HG02642 (cell line): ENCODE results near the gene ANO8.
"Not testable (repeated sequence)": the region's sequence is repeated elsewhere in the genome, so short reads cannot be mapped to it uniquely, and the experiment has no call there.

ENCODE experiments used
- ATAC-seq: cut with Tn5 transposase; IDR thresholded peaks from one replicate; pipeline ENCODE4 v1.9.1; 2021; ENCODE audit warnings: mild to moderate bottlenecking; ENCODE audit not compliant: unreplicated experiment, poor library complexity

The ANO8 gene

DNA sequence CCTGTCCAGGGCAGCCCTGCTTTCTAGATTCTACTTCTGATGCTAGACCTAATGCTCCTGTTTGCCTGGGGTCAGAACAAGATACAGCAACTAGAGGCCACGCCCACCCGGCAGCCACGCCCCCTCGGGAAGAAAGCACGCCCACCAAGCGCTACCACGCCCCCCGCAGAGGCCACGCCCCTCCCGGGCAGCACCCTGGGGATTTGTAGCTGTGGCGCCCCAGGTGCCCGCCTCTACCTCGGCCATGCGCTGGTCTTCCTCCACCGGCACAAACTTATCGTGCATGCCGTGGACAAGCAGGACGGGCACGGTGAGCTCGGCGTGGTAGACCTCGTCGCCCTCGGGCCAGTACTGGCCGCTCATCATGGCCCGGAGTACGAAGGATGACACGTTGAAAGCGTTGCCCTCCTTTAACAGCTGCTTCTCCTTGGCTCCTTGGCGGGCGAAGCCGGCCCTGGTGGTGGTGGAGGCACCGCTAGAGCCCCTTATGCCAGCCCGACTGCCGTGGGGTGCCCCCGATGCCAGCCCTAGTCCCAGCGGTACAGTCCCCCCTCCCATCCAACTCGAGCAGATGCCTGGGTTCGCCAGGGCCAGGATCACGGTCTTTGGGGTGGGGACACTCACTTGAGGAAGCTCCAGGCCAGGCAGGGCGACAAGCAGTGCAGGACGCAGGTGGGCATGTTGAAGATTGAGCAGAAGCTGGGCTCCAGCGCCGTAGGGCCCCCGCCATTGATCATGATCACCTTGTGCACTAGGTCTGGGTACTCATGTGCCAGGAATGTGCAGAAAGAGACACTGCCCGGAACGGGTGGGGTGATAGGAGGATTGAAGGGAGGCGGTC lies 40.4 kb downstream of the ANO8 start:
- ATAC-seq: no peak

DNA sequence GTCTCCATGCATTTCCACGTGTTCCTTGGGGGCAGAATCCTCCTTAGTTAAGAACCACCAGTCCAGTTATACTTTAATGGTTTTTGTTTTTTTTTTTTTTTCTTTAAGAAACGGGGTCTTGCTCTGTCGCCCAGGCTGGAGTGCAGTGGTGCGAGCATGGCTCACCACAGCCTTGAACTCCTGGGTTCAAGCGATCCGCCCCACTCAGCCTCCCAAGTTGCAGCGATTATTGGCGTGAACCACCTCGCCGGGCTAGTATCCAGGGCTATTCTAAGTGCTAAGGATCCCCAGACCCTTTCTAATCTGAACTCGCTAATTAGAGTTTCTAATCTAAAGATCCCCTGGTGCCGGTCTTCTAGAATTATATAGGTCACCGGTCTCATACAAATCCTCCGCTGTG lies 41.0 kb downstream of the ANO8 start:
- no peak for ATAC-seq

DNA sequence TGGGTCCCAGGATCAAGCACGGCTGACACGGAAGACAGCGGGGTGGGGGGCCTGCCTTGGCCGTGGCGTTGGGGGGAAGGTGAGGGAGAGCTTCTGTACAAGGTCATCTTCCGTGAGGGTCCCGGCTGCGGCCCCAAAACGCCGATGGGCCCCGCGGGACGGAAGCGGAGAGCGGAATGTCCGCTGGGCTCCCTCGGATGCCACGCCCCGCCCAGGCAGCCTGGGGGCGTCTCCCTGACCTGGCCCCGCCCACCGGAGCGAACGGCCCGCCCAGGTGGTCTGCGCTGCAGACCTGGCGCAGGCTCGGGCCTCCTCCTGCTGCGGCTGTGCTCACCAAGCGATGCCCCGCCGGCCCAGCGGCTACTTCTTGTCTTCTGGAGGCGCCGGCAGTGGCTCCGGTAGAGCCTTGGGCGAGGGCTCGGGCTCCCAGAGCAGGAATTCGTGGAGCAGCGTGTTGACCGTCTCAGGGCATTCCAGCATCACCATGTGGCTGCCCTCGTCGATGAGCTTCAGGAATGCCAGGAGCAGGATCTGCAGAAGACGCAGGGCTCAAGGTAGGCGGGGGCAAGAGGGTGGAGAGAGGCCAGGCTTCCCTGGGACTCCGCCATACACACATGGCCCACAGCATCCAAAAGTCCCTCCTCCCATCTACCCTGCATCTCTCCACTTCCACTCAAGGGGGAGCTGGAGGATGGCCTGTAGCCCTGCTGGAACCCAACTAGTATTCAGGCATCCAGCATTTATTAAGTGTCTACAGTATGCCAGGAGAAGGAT lies 42.2 kb downstream of the ANO8 start:
- ATAC-seq: peak; percentile 78

DNA sequence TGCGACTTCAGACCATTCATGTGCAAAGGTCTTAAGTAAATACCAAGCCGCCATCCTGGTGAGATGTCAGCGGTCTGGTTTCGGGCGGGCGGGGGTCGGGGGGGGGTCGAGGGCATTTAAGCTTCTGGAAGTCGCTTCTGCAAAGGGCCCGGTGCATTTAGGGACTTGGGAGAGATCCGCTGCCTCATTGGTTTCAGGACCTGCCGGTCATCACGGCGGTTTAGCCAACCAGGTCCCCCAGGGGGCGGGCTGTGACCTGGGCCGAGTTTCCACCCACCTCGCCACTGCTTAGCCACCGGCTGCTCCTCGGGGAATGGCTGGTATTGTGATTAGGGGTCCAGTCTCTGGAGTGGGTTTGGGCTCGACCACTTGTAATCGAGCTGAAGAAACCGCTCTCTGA lies 45.2 kb downstream of the ANO8 start:
- ATAC-seq: peak; percentile 44

DNA sequence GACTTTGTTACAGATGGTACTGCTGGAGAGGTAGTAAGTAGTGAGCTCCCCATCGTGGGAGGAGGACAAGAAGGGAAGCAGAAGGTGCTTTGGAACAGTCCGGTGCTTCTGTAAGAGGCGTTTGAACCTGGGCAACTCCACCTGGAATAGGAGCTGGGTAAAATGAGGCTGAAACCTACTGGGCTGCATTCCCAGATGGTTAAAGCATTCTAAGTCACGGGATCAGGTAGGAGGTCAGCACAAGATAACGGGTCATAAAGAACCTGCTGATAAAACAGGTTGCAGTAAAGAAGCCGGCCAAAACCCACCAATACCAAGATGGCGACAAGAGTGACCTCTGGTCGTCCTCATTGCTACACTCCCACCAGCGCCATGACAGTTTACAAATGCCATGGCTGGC lies 47.9 kb downstream of the ANO8 start:
- no peak for ATAC-seq

DNA sequence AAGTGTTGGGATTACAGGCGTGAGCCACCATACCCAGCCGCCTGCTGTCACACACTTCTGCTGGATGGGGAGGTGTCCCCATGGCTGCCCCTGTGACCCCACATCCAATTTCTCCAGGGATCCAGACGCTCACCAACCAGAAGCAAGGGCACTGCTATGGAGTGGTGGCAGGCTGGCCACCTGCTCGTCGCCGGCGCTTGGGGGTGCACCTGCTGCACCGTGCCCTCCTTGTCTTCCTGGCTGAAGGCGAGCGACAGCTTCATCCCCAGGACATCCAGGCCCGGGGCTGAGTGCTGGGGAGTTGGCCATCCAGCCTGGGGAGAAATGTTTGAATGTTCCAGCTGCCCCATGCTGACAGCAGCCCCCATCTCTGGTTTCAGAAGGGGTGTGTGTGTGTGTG lies 48.4 kb downstream of the ANO8 start:
- no peak for ATAC-seq

DNA sequence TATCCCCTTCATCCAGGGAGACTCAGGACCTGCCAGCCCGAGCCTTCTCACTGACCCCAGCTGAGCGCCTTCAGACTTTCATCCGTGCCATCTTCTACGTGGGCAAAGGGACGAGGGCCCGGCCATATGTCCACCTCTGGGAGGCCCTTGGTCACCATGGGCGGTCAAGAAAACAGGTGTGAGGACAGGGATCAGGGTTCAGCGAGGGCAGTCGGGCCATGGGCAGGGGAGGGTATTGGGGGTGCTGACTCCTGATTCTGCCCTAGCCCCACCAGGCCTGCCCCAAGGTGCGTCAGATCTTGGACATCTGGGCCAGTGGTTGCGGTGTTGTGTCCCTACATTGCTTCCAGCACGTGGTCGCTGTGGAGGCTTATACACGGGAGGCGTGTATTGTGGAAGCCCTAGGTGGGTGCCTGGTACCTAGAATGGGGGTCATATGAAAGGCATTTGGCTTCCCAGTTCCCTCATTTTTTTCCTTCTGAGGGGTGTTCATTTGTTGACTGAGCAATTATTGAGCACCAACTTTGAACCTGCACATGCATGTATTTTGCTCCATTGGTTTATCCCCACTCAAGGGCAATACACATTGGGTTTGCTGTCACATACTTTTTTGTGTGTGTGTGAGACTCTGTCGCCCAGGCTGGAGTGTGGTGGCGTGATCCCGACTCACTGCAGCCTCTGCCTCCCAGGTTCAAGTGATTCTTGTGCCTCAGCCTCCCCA lies 49.1 kb downstream of the ANO8 start:
- ATAC-seq: no peak

DNA sequence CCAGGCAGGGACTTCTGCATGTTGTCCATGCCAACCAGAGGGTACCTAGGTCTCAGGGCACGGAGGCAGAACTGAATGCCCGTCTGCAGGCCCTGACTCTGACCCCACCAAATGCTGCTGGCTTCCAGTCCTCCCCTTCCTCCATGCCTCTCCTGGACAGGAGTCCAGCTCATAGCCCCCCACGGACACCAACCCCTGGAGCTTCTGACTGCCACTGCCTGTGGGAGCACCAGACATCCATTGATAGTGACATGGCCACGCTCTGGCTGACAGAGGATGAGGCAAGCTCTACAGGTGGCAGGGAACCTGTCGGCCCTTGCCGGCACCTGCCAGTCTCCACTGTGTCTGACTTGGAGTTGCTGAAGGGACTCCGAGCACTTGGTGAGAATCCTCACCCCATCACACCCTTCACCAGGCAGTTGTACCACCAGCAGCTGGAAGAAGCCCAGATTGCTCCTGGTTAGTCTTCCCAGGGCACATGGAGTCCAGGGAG lies 51.1 kb downstream of the ANO8 start:
- ATAC-seq: no peak

DNA sequence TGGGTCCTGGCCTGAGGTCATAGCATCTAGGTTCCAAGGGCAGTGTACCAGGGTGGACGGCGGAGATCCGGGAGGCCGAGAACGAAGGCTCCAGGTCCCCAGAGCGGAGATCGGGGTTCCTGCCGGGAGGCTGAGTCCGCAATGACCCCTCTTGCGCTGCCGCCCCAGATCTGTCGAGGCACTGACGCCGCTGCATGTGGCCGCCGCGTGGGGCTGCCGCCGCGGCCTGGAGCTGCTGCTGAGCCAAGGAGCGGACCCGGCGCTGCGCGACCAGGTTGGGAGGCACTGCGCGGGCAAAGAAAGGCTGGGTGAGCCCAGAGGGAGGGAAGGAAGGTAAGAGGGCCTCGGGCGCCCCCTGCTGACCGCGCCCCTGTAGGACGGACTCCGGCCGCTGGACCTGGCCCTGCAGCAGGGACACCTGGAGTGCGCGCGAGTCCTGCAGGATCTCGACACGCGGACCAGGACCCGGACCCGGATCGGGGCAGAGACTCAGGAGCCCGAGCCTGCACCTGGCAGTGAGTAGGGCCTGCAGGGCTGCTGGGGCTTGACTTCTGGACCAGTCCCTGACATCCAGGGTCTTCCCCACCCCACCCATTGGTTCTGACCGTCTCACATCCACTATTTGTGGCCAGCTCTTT lies 52.0 kb downstream of the ANO8 start:
- no peak for ATAC-seq

DNA sequence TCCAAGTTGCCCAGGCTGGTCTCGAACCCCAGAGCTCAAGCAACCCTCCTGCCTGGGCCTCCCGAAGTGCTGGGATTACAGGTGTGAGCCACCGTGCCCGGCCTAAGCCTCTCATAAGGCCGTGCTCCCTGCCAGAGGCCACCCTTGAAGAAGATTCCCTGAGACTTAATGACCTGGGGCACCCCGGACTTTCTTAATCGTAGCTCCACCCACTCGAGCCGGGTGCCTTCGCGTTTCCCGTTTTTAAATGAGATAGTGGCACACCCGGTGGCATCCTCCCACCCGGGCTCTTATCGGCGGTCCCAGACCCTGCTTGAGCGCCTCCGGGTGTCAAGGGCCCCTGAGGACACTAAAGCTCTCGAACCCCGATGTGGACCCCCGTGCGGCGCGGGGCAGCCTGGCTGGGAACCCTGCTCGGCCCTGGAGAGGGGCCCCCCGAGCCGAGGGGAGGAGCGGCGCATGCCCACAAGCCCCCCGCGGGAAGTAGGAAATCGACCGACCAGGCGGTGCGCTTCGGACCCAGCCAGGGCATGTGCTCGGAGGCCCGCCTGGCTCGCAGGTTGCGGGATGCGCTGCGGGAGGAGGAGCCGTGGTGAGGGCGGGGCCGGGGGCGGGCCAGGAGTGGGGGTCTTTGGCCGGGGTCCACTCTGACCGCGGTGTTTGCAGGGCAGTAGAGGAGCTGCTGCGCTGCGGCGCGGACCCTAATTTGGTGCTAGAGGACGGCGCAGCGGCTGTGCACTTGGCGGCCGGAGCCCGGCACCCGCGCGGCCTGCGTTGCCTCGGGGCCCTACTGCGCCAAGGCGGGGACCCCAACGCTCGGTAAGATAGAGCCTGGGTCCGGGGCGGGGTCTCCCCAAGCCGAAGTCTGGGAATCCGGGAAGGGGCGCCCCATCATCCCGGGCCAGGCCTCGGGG lies 53.0 kb downstream of the ANO8 start, which contains the start of gene ANKLE1:
Gene ANKLE1 (plus strand): TSS at position 511 of the 914 bp plus-strand sequence. CDS start 20 bp downstream, at position 531.
- ATAC-seq: peak; percentile 34

DNA sequence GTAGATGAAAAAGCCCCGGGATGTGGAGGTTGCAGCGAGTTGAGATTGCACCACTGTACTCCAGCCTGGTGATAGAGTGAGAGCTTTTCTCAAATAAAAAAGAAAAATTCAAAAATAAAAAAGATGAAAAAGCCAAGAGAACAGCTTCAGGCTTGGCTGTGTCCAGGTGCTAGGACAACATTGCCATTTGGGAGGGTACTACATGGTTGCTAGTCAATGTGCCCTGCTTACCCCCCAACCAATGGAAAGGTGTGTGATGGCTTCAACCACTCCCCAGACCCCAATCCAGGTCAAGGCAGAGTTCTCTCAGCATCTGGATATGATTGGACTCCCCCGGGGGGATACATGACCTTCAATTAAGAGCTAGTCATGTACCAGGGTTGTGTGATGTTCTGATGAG lies 55.2 kb downstream of the ANO8 start:
- ATAC-seq: no peak

DNA sequence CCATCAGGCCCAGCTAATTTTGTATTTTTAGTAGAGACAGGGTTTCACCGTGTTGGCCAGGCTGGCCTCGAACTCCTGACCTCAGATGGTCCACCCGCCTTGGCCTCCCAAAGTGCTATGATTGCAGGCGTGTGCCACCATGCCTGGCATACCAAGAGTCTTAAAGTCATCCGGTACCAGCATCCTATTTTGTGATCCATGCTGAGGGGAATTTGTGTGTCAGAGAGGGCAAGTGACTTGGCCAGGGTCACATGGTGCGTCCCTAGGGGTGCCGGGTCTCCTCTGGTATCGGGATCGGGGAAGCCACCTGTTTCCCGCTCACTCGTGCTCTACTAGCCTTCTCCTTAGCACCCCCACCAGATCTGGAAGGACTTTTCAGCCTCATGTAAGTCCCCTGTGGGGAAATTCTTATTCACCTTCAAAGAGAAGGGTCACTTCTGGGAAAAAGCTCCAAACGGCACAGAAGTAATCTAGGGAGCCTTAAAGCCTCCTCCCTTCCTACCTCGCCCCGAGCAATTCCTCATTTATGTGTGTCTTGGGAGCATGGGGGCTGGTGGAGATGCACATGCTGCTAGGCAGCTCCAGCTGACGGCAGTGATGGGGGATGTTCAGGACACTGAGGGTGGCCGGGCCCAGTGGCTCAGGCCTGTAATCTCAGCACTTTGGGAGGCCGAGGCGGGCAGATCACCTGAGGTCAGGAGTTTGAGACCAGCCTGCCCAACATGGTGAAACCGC lies 59.0 kb downstream of the ANO8 start:
- no peak for ATAC-seq

DNA sequence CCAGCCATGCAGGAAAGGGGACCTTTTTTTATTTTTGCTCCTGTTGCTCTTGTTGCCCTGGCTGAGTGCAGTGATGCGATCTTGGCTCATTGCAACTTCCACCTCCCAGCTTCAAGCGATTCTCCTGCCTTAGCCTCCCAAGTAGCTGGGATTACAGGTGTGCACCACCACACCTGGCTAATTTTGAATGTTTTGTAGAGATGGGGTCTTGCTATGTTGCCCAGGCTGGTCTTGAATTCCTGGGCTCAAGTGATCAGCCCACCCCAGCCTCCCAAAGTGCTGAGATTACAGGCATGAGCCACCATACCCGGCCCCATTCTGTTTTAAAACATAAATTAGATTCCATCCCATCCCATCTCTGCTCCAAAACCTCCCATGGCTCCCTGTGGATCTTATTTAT lies 59.8 kb downstream of the ANO8 start:
- ATAC-seq: not testable (repeated sequence)
